ENCODE measurements around the gene NLRP3. TPM values are rescaled to one million over a fixed set of nuclear protein-coding genes. Genes with fewer than 3 reads are reported as not detected.
"Not testable (repeated sequence)": the region's sequence is repeated elsewhere in the genome, so short reads cannot be mapped to it uniquely, and the experiment has no call there.

NLRP3 gene
- total RNA-seq, 1 donor = 18.0 TPM

DNA sequence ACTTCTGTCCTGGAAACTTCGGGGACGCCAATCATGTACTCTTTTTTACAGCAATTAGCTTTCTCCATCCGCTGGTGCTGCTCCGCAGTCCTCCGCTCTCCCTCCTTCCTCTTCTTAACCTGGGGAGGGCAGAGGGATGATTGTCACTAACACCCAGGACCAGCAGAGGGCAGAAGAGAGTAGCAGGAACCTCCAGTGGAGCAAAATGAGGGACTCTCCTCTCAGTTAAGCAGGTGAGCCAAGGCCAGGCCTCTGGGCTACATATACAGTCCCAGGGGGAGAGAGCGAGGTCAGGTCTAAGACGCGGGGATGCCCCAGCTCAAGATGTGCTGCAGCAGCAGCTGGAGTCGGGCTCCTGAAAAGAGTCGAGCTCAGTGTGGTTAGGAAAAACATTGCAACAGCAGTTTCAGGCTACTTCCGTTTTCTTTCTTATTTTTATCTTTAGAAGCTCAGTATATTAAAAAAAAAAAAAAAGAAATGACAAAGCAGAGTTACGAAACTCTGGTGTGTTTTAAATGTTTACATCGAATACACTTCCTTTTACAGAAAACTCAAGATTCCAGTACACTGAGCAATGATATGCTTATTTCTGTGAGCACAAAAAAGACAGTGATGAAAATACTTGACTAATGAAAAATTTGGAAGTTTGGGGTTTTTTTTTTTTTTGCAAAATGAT, 25.7 kb upstream of the NLRP3 start:
- peak; percentile 78 to 99 (median 97) for DNase-seq (ENCODE audit: low read depth in 2 of 3, low spot score in 2 of 3)

DNA sequence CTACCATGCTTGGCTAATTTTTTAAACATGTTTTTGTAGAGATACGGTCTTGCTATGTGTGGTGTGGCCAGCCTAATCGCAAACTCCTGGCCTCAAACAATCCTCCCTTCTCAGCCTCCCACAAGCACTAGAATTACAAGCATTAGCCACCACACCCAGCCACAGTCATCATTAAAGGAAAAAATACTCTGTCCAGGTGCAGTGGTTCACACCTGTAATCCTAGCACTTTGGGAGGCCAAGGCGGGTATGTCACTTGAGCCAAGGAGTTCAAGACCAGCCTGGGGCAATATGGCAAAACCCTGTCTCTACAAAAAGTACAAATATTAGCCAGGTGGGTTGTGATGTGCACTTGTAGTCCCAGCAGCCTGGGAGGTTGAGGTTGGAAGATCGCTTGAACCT, 25.0 kb upstream of the NLRP3 start:
- DNase-seq (ENCODE audit: low read depth in 2 of 3, low spot score in 2 of 3) = no peak

DNA sequence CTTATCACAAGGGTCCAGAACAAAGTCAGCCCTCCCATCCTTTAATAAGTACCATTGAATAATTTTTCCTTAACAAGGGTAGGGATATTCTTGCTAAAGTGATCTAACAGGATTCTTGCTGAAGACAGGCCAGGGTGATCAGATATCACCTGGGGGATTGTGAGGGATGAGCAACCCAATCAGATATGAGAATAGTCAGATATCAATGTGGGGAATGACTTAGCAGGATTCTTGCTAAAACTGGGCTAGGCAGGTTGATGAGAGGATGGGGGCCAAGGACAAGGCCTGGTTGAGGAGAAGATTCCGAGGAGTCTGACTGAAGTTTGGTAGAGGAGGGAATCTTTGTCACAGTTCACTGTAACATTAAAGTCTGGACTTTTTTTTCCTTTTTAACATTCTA, 23.9 kb upstream of the NLRP3 start:
- no peak for DNase-seq (ENCODE audit: low read depth in 2 of 3, low spot score in 2 of 3)

DNA sequence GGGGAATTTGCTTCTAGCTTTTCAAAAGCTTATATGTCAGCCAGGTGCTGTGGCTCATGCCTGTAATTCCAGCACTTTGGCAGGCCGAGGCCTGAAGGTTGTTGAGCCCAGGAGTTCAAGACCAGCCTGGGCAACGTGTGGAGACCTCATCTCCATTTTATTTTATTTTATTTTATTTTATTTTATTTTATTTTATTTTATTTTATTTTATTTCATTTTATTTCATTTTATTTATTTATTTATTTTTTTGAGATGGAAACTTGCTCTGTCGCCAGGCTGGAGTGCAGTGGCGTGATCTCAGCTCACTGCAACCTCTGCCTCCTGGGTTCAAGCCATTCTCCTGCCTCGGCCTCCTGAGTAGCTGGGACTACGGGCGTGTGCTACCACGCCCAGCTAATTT, 20.9 kb upstream of the NLRP3 start:
- not testable (repeated sequence) for DNase-seq (ENCODE audit: low read depth in 2 of 3, low spot score in 2 of 3)

DNA sequence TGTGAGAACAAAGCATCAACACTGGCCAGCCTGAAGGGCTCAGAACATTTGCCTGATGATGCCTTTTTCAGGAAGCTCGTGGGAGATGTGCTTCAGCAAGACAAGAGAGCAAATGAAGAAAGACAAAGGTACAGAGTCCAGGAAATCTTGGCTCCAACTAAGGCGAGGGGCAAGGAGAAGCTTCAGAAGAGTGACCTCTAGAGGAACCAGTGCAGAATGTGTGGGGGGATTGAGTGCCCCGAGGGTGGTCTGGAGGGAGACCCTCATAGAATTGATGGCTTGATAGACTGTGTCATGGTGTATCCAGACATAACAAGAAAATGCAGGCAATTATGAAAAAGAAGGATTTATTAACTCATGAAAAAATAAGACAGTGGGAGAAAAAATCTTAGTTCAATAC, 15.3 kb upstream of the NLRP3 start:
- DNase-seq (ENCODE audit: low read depth in 2 of 3, low spot score in 2 of 3) = no peak

DNA sequence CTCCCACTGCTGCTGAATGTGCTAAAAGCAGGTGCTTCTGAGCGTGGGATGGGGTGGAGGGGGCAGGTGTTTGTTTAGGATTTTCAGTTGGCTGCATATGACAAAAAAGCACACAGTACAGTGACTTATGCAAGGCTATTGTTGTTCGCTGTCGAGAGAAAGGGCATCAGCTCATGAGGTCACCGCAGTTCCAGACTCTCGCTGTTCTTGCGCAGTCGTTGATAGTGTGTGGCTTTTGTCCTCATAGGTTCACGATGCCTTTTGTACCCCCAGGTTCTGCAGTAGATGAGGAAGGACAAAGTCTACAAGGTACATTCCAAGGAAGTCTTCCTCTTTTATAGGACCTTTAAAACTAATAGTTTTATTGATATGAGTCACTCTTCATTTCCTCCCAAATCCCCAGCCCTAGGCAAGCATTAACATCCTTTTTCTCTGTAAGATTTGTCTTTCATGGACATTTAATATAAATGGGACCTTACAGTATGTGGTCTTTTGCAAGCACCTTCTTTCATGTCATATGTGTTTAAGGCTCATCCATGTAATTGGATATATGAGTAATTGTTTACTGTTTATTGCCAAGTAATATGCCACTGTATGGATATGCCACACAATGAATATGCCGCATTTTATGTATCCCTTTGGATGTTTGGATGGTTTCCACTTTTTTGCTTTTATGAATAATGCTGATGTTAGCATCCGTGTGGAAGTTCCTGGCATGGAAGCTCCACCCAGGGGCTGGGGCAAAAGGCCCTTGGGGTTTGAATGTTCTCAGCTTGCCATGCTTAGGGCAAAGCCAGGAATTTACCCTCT, 14.5 kb upstream of the NLRP3 start:
- no peak for DNase-seq (ENCODE audit: low read depth in 2 of 3, low spot score in 2 of 3)

DNA sequence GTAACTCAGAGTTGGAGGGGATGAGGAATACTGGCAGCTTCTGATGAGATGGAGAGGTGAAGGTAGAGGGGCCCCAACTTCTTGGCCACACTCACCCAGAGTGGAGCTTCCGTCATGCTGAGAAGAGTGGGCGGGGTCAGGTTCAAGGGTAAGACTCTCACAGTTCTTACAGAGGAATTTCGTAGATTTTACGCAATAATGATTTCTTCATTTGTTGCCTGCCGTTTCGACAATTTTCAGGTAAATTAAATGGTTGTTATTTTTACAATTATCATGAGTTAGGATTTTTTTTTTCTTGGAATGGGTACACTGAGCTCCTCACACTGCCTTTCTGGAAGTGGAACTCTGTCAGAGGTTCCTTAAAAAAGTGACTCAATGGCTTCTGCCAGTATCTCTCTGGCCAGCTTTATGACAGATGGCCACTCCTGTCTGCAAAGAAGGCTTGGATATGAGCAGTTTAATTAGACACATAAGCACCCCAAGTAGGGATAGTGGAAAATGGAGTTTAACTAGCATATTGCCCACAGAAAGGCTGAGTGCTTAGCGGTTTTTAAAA, 13.8 kb upstream of the NLRP3 start:
- no peak for DNase-seq (ENCODE audit: low read depth in 2 of 3, low spot score in 2 of 3)

DNA sequence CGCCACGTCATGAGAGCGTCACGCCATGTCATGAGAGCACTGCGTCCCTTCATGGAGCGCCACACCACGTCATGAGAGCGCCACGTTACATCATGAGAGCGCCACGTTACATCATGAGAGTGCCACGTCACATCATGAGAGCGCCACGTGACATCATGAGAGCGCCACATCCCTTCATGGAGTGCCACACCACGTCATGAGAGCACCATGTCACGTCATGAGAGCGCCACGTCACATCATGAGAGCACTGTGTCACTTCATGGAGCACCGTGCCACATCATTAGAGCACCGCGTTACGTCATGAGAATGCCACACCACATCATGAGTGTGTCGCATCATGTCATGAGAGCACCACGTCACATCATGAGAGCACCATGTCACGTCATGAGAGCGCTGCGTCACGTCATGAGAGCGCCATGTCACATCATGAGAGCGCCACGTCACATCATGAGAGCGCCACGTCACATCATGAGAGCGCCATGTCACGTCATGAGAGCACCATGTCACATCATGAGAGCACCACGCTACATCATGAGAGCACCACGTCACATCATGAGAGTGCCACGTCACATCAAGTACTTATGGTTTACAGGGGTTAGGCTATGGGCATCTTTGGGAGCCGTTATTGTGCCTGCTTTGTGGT, 9.8 kb upstream of the NLRP3 start:
- DNase-seq (ENCODE audit: low read depth in 2 of 3, low spot score in 2 of 3) = no peak

DNA sequence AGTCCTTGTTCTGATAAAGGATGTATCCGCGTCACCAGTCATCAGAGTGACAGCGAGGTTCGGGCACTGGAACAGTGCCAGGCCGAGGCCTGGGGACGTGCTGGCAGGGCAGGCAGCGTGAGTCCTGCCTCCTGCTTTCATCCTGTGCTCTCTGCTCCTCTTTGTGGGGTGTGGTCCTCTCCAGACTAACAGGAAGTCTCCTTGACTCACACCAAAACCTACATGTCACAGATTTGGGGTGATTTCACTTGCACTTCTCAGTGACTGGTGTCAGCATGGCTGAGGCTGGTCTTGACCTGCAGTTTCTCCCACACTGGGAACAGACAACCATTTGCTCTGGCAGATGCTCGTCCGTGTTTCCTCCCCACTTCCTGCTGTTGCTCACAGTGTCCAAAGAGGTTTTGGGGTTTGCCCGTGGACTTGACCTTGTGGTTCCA, 8.8 kb upstream of the NLRP3 start:
- peak; percentile 40 to 76 (median 54) for DNase-seq (ENCODE audit: low read depth in 2 of 3, low spot score in 2 of 3)

DNA sequence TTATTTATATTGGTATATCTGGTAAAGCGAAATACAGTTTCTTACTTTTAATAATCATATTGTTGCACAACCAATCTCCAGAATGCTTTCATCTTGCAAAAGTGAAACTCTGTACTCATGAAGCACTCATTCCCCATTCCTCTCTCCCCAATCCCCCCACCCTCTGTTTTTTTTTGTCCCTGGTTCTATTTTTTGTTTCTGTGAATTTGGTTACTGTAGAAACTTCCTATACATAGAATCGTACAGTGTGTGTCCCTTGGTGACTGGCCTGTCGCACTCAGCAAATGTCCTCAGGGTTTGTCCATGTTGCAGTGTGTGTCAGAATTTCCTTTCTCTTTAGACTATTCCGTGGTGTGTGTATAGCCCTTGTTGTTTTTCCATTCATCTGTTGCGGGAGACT, 7.9 kb upstream of the NLRP3 start:
- DNase-seq (ENCODE audit: low read depth in 2 of 3, low spot score in 2 of 3) = peak in 1 of 3 donors; percentile 54

DNA sequence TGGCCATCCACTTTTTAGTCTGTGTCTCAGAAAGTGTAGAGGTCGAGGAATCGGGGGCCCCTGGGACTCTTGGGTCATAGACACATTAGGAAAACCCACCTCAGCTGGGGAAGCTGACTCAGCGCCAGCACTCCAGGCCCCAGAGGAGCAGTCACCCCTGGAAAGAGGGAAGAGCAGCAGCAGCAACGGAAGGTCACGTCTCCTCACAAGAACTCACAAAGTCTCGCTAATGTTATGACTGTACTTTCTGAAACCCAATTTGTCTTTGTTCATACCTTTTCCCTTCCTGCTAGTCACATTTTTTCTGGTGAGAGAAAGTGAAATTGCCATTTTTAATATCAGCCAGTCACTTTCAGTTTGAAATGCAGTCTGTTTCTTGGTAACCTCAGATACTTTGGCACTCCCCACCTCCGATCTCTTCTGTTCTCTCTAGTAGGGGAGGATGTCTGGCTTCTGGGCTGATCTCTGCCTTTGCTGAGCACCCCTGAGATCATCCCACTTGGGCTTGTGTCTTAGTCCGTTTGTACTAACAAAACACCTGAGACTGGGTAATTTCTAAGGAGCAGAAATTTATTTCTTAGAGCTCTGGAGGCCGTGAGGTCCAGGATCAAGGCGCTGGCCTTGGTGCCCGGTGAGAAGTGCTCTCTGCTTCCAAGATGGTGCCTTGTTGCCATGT, 6.0 kb upstream of the NLRP3 start:
- DNase-seq (ENCODE audit: low read depth in 2 of 3, low spot score in 2 of 3) = peak in 2 of 3 donors; percentile 33 to 35

DNA sequence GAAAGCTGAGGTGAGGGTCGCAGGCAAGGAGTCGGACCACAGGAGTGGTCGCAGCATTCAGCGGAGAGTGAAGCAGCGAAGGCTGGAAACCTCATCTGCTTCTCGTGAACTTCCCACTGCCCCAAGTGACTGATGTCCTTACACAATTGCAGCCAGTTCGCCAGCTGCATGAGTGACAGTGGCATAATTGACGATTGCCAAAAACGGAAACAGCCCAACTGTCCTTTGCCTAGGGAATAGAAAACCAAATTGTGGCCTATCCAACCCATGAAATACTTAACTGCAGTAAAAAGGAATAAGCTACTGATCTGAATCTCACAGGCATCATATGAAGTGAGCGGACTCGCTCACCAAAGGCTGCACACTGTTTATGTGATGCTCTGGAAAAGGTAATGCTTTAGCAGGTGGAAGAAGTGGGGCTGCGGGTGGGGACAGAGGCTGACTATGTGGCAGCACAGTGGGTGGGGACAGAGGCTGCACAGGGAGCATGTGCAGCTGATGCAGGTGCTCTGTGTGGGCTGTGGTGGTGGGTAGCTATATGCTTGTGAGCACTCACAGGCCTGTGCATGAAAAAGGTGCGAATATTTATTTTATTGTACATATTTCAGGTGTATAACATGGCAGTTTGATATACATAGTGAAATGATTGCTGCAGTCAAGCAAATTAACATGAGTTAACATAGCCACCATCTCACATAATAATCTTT, 4.2 kb upstream of the NLRP3 start:
- peak in 1 of 3 donors; percentile 34 for DNase-seq (ENCODE audit: low read depth in 2 of 3, low spot score in 2 of 3)

DNA sequence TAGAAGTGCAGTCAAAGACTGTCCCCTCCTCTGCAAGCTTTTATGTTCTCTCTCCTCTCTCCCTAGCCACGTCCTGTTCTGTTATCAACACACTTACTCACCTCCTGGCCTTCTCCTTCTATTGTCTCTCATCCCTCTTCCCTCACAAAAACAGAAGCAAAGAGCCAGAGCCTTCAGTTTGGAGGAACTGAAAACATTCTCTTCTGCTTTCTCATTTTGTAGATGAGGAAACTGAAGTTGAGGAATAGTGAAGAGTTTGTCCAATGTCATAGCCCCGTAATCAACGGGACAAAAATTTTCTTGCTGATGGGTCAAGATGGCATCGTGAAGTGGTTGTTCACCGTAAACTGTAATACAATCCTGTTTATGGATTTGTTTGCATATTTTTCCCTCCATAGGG, 1.9 kb downstream of the NLRP3 start:
- DNase-seq (ENCODE audit: low read depth in 2 of 3, low spot score in 2 of 3) = no peak

DNA sequence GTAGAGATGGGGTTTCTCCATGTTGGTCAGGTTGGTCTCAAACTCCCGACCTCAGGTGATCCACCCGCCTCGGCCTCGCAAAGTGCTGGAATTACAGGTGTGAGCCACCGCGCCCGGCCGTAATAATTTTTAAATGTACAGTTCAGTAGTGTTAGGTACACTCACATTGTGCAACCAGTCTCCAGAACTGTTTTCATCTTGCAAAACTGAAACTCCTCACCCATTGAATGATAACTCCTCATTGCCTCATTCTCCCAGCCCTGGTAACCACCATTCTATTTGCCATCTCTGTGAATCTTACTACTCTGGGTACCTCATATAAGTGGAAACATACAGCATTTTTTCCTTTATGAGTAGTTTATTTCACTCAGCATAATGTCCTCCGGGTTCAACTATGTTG, 3.4 kb downstream of the NLRP3 start:
- no peak for DNase-seq (ENCODE audit: low read depth in 2 of 3, low spot score in 2 of 3)

DNA sequence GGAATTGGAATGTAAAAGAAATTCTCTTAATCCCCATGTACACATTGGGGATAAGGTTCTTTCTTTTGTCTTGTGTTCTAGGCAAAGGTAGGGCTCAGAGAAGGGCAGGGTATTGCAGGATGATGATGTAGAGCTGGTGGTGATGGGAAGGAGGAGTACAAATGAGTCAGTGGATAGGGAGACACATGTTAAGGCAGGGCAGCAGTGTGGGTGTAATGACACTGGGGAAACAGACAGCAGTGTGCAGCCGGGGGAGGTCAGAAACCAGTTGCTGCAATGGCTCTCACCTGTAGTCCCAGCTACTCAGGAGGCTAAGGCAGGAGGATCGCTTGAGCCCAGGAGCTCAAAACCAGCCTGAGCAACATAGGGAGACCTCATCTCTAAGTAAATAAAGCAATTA, 5.1 kb downstream of the NLRP3 start:
- DNase-seq (ENCODE audit: low read depth in 2 of 3, low spot score in 2 of 3) = no peak

DNA sequence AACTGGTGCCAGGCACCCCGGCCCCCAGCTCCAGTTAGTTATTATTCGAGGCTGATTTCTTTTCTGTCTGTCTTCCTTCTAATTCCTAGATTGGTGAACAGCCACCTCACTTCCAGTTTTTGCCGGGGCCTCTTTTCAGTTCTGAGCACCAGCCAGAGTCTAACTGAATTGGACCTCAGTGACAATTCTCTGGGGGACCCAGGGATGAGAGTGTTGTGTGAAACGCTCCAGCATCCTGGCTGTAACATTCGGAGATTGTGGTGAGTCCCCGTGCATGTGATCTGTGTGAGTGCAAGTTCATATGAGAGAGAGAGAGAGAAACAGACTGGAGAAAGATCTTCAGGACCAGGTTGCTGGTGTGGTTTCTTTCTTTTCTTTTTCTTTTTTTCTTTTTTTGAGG, 13.5 kb downstream of the NLRP3 start:
- no peak for DNase-seq (ENCODE audit: low read depth in 2 of 3, low spot score in 2 of 3)

DNA sequence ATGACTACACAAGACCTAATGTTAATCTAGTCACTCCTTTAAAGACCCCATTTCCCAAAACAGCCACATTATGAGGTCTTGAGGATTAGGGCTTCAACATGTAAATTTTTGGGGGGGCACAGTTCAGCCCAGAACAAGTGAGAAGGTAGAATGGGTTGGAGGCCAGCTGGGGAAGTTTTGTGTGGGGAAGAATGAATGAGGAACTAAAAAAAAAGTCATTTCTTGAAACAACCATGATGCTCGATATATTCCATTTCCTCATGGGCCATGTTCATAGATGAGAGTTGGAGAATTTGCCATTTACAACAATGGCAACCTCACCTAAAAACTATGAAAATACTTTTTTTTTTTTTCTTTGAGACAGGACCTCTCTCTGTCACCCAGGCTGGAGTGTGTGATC, 14.5 kb downstream of the NLRP3 start:
- DNase-seq (ENCODE audit: low read depth in 2 of 3, low spot score in 2 of 3) = no peak

DNA sequence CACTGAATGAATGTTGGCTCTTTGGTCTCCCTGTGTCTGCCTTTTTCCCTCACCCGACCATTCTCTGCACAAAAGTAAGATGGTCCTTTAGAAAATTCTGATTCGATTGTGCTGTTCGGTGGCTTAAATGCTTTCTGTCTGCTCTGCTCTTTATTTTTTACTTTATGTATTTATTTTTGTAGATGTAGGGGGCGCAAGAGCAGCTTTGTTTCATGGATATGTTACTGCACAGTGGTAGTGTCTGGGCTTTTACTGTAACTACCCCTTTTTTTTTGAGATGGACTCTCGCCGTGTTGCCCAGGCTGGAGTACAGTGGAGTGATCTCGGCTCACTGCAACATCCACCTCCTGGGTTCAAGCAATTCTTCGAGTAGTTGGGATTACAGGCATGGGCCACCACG, 15.7 kb downstream of the NLRP3 start:
- DNase-seq (ENCODE audit: low read depth in 2 of 3, low spot score in 2 of 3) = no peak

DNA sequence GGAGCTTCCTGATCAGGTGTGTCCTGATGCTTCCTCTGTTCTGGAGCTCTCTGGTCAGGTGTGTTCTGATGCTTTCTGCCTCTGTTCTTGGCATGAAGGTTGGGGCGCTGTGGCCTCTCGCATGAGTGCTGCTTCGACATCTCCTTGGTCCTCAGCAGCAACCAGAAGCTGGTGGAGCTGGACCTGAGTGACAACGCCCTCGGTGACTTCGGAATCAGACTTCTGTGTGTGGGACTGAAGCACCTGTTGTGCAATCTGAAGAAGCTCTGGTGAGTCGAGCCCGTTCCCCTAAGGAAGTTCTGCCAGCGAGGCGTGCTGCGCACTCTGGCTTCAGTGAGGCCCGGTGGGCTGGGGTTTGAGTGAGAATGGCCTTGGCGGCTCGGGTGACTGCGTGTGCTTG, 18.0 kb downstream of the NLRP3 start:
- DNase-seq (ENCODE audit: low read depth in 2 of 3, low spot score in 2 of 3) = no peak

DNA sequence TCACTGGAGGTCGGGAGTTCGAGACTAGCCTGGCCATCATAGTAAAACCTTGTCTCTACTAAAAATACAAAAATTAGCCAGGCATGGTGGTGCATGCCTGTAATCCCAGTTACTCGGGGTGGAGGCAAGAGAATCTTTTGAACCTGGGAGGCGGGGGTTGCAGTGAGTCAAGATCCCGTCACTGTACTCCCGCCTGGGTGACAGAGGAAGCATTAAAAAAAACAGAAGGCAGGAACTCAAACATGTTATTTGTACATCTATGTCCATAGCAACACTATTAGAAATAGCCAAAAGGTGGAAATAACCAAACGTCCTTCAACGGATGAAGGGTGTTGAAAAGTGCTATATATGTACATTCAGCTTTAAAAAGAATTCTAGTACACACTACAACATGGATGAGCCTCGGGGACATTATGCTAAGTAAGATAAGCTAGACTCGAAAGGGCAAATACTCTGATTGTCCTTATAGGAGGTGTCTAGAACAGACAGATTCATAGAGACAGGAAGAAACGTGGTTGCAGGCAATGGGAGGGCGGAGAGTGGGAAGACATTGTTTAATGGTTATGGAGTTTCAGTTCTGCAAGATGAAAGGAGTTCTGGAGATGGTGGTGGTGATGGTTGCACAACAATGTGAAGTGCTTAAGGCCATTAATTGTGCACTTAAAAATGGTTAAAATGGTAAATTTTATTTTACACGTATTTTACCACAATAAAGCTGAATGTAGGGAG, 19.2 kb downstream of the NLRP3 start:
- no peak for DNase-seq (ENCODE audit: low read depth in 2 of 3, low spot score in 2 of 3)

Data from hematopoietic multipotent progenitor cell (in vitro differentiated cells).